Peyer's patch (tissue), 4 donors: ENCODE data around the gene RBFA. TPM values are rescaled to one million over a fixed set of nuclear protein-coding genes. Genes with fewer than 3 reads are reported as not detected.

Experiments used
- DNase-seq, 3 donors: peaks; one replicate each; pipeline ENCODE4 v3.0.0-alpha.2; 2017 to 2019
- H3K27ac ChIP-seq, 4 donors: fragments of 200-600 bp; sonication (generic); one replicate each; pipeline ENCODE4 v1.5.1; 2016 to 2019
- H3K27me3 ChIP-seq, 2 donors: fragments of 200-600 bp; sonication (generic); one replicate each; pipeline ENCODE4 v1.5.1; 2019
- H3K36me3 ChIP-seq, 3 donors: fragments of 200-600 bp; sonication (generic); one replicate each; pipeline ENCODE4 v1.5.1; 2016 to 2019
- H3K4me1 ChIP-seq, 4 donors: fragments of 200-600 bp; sonication (generic); one replicate each; pipeline ENCODE4 v1.5.1; 2016 to 2019
- H3K4me3 ChIP-seq, 4 donors: fragments of 200-600 bp; sonication (generic); 1 replicate in 3 of 4; 2 replicates in 1 of 4; pipeline ENCODE4 v1.5.1; 2016 to 2019; ENCODE audit warnings: mild to moderate bottlenecking in 1 of 4
- H3K9me3 ChIP-seq, 4 donors: fragments of 200-600 bp; sonication (generic); one replicate each; pipeline ENCODE4 v1.5.1; 2016 to 2019; ENCODE audit warnings: mild to moderate bottlenecking in 1 of 4
- POLR2A ChIP-seq, 2 donors: fragments of 450-650 bp; IDR thresholded peaks; one replicate each; pipeline ENCODE4 v1.5.1; 2017; ENCODE audit warnings: antibody characterized with exemption in 2 of 2, mild to moderate bottlenecking in 2 of 2, moderate library complexity in 2 of 2
- total RNA-seq, 4 donors: library from RNA; depleted of rRNA; stranded (reverse); fragments of >200 nt; gene quantifications; one replicate each; pipeline ENCODE4 v1.1.0, GENCODE V29; 2016
- TF ChIP-seq, protein P1 (sequence below), 6 experiments: fragments of 450-650 bp in 4 of 6; fragments of 200-600 bp in 2 of 6; sonication (generic) in 1 of 6; IDR thresholded peaks; one replicate each; pipeline ENCODE4 v1.5.1; 2017 to 2019; ENCODE audit warnings: antibody characterized with exemption in 6 of 6, mild to moderate bottlenecking in 3 of 6, moderate library complexity in 1 of 6

Gene RBFA
- total RNA-seq, 4 donors from 2014 or later, result 2.5 to 20.8 (median 13.6) TPM

- Histone ChIP-seq H3K4me1 (no peaks in the 10 kb centered on the region), H3K27ac (no peak overlapping the region), H3K36me3 (peaks cover 0 to 30% (median 0%) of the 10 kb centered on the region in 3 donors), H3K4me3 (no peak overlapping the region), H3K9me3 (peaks cover 0 to 3% (median 0%) of the 10 kb centered on the region in 4 donors), H3K27me3 (no peaks in the 10 kb centered on the region)
- TF ChIP-seq POLR2A (IDR thresholded peaks at IDR 0.05), result no peak
- TF ChIP-seq, protein P1, sequence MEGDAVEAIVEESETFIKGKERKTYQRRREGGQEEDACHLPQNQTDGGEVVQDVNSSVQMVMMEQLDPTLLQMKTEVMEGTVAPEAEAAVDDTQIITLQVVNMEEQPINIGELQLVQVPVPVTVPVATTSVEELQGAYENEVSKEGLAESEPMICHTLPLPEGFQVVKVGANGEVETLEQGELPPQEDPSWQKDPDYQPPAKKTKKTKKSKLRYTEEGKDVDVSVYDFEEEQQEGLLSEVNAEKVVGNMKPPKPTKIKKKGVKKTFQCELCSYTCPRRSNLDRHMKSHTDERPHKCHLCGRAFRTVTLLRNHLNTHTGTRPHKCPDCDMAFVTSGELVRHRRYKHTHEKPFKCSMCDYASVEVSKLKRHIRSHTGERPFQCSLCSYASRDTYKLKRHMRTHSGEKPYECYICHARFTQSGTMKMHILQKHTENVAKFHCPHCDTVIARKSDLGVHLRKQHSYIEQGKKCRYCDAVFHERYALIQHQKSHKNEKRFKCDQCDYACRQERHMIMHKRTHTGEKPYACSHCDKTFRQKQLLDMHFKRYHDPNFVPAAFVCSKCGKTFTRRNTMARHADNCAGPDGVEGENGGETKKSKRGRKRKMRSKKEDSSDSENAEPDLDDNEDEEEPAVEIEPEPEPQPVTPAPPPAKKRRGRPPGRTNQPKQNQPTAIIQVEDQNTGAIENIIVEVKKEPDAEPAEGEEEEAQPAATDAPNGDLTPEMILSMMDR (IDR thresholded peaks at IDR 0.05), result no peak
- DNase-seq, result no peak
Measured at GRCh38 chr18:80046961-80047541, 12.8 kb downstream of the RBFA start.

DNA sequence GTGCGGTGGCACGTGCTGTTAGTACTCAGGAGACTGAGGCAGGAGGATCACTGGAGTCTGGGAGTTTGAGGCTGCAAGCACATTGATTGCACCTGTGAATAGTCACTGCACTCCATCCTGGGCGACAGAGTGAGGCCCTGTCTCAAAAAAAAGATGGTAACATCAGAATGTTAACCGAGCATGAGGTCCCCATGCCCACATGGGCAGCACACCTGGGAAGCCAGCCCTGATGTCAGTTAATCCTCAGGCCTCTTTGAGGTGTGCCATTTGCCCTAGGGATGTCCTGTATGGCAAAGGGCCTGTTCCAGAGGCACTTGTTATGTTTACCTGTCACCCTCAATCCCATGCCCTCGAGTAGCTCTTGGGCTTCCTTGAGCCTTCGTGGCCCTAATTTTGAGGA is 16.6 kb downstream of the RBFA start:
- DNase-seq, result no peak
- Histone ChIP-seq H3K36me3 (peaks cover 0 to 11% (median 0%) of the 10 kb centered on the region in 3 donors), H3K4me3 (no peak overlapping the region), H3K27ac (no peak overlapping the region), H3K4me1 (no peaks in the 10 kb centered on the region), H3K9me3 (peaks cover 0 to 18% (median 0%) of the 10 kb centered on the region in 4 donors), H3K27me3 (no peaks in the 10 kb centered on the region)
- TF ChIP-seq POLR2A (IDR thresholded peaks at IDR 0.05), result no peak
- TF ChIP-seq, protein P1 (IDR thresholded peaks at IDR 0.05), result no peak

GRCh38 chr18:80056095-80056494 is 21.9 kb downstream of the RBFA start:
- Histone ChIP-seq H3K27ac (no peak overlapping the region), H3K27me3 (no peaks in the 10 kb centered on the region), H3K4me1 (no peaks in the 10 kb centered on the region), H3K9me3 (peaks cover 0 to 29% (median 3%) of the 10 kb centered on the region in 4 donors), H3K4me3 (no peak overlapping the region), H3K36me3 (no peaks in the 10 kb centered on the region)
- TF ChIP-seq POLR2A (IDR thresholded peaks at IDR 0.05), result no peak
- TF ChIP-seq, protein P1 (IDR thresholded peaks at IDR 0.05), result no peak
- DNase-seq, result no peak

GRCh38 chr18:80059945-80060344 is 25.7 kb downstream of the RBFA start:
- Histone ChIP-seq H3K36me3 (no peaks in the 10 kb centered on the region), H3K27ac (no peak overlapping the region), H3K4me3 (no peak overlapping the region), H3K4me1 (no peaks in the 10 kb centered on the region), H3K27me3 (no peaks in the 10 kb centered on the region), H3K9me3 (peaks cover 0 to 14% (median 3%) of the 10 kb centered on the region in 4 donors)
- DNase-seq, result no peak
- TF ChIP-seq POLR2A (IDR thresholded peaks at IDR 0.05), result no peak

DNA sequence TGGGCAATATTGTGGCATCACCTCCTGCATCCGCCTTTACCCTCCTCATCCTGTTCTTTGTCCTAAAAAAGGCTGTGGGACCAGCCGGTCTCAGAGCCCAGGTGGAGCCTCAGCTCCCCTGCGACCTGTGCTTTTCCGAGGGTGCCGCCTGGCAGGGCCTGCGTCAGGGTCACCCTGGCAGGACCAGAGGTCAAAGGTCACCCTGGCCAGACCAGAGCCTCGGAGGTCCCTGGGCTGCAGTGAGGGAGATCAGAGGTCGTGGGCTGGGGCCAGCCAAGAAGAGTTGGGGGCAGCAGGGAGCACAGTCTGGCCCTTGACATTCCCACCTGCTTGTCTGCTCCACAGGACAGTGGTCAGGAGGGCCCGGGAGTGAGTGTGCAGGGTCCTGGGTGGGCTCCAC is 31.5 kb downstream of the RBFA start:
- DNase-seq, result no peak
- Histone ChIP-seq H3K36me3 (no peaks in the 10 kb centered on the region), H3K9me3 (no peaks in the 10 kb centered on the region), H3K27ac (no peak overlapping the region), H3K4me3 (no peak overlapping the region), H3K27me3 (no peaks in the 10 kb centered on the region), H3K4me1 (no peaks in the 10 kb centered on the region)
- TF ChIP-seq, protein P1 (IDR thresholded peaks at IDR 0.05), result no peak
- no peak for TF ChIP-seq POLR2A (IDR thresholded peaks at IDR 0.05)

GRCh38 chr18:80067321-80067720 is 33.1 kb downstream of the RBFA start:
- TF ChIP-seq POLR2A (IDR thresholded peaks at IDR 0.05), result no peak
- TF ChIP-seq, protein P1 (IDR thresholded peaks at IDR 0.05), result no peak
- Histone ChIP-seq H3K4me1 (no peaks in the 10 kb centered on the region), H3K27me3 (no peaks in the 10 kb centered on the region), H3K9me3 (no peaks in the 10 kb centered on the region), H3K36me3 (no peaks in the 10 kb centered on the region), H3K27ac (no peak overlapping the region), H3K4me3 (no peak overlapping the region)
- no peak for DNase-seq
